HepG2 (cell line): ENCODE measurements around the gene RABL2B. TPM values are rescaled to one million over a fixed set of nuclear protein-coding genes. Genes with fewer than 3 reads are reported as not detected.

Source experiments
- ARID4A ChIP-seq: sonication (generic); formaldehyde crosslinking; IDR thresholded peaks from 2 replicates; pipeline ENCODE4 v1.5.0; 2020; ENCODE audit warnings: mild to moderate bottlenecking, missing genetic modification reagents, borderline replicate concordance
- ARID5B ChIP-seq: IDR thresholded peaks from 2 replicates; pipeline ENCODE4 v1.4.0; 2020; ENCODE audit warnings: mild to moderate bottlenecking, missing genetic modification reagents
- CBX5 ChIP-seq: sonication (generic); formaldehyde crosslinking; IDR thresholded peaks from 2 replicates; pipeline ENCODE4 v1.4.0; 2020; ENCODE audit warnings: missing genetic modification reagents, borderline replicate concordance
- KAT7 ChIP-seq: IDR thresholded peaks from 2 replicates; pipeline ENCODE4 v1.6.1; 2018; ENCODE audit warnings: borderline replicate concordance, missing compliant biosample characterization
- MAX ChIP-seq: IDR thresholded peaks from 2 replicates; pipeline ENCODE4 v1.6.1; 2012; ENCODE audit warnings: inconsistent platforms
- MED1 ChIP-seq: sonication (generic); formaldehyde crosslinking; IDR thresholded peaks from 2 replicates; pipeline ENCODE4 v1.4.0; 2020; ENCODE audit warnings: missing genetic modification reagents
- PAXIP1 ChIP-seq: sonication (generic); formaldehyde crosslinking; conservative IDR thresholded peaks from 2 replicates; pipeline ENCODE4 v1.4.0; 2020; ENCODE audit warnings: mild to moderate bottlenecking, missing genetic modification reagents, moderate library complexity
- PHF21A ChIP-seq: sonication (generic); formaldehyde crosslinking; IDR thresholded peaks from 2 replicates; pipeline ENCODE4 v1.5.0; 2020; ENCODE audit warnings: mild to moderate bottlenecking, missing genetic modification reagents
- SALL1 ChIP-seq: sonication (generic); formaldehyde crosslinking; IDR thresholded peaks from 2 replicates; pipeline ENCODE4 v1.8.0; 2022; ENCODE audit warnings: mild to moderate bottlenecking, missing genetic modification reagents
- SAP130 ChIP-seq: IDR thresholded peaks from 2 replicates; pipeline ENCODE4 v1.6.1; 2016; ENCODE audit warnings: low read depth
- STAG1 ChIP-seq: sonication (generic); formaldehyde crosslinking; IDR thresholded peaks from 2 replicates; pipeline ENCODE4 v1.4.0; 2020; ENCODE audit warnings: missing genetic modification reagents
- YEATS4 ChIP-seq: sonication (generic); formaldehyde crosslinking; IDR thresholded peaks from 2 replicates; pipeline ENCODE4 v1.4.0; 2020; ENCODE audit warnings: missing genetic modification reagents, borderline replicate concordance
- ZNF274 ChIP-seq: sonication (generic); formaldehyde crosslinking; IDR thresholded peaks from 2 replicates; pipeline ENCODE4 v1.5.1; 2020; ENCODE audit warnings: mild to moderate bottlenecking, missing genetic modification reagents
- ZNF574 ChIP-seq: sonication (generic); formaldehyde crosslinking; IDR thresholded peaks from 2 replicates; pipeline ENCODE4 v1.4.0; 2020; ENCODE audit warnings: missing genetic modification reagents
- polyA plus RNA-seq, 8 experiments: library from polyadenylated mRNA; depleted of rRNA in 3 of 8; stranded (reverse) in 7 of 8; unstranded in 1 of 8; fragments of >200 nt; fragmentation: Illumina TruSeq in 4 of 8; extraction: Trizol in 4 of 8; gene quantifications; 2 replicates each; pipeline versions ENCODE4 v1.2.1 to v1.2.3, GENCODE V29; 2011 to 2016; ENCODE audit warnings: low read depth in 4 of 8, missing spikeins in 1 of 8, mixed read lengths in 1 of 8; ENCODE audit not compliant: insufficient read depth in 1 of 8
- total RNA-seq, 5 experiments: library from RNA; depleted of rRNA; stranded (reverse); fragments of >200 nt; fragmentation: Illumina TruSeq; extraction: Trizol; gene quantifications; 2 replicates each; pipeline ENCODE4 v1.2.3, GENCODE V29; 2016; ENCODE audit warnings: low read depth in 1 of 5

Gene RABL2B
- total and polyA plus RNA-seq, 2 of the 13 experiments (the other 11 are each of a cell fraction or from before 2014, with no cell fraction given), result 8.0 to 27.9 TPM

GRCh38 chr22:50756949-50757491 is 26.4 kb downstream of the RABL2B start (continued):
- TF ChIP-seq PAXIP1 (CRISPR knock-in tag) (peak; percentile 34; the same call in 1 of the 2 replicates), ARID4A (CRISPR knock-in tag) (peak; percentile 21; the same call in 1 of the 2 replicates), ARID5B (CRISPR knock-in tag) (peak; percentile 38; the same call in 1 of the 2 replicates), CBX5 (CRISPR knock-in tag) (peak; percentile 12; the same call in 1 of the 2 replicates), MAX (peak; percentile 25; the same call in 1 of the 2 replicates), ZNF574 (peak; percentile 39), YEATS4 (peak; percentile 37; the same call in 1 of the 2 replicates), SAP130 (CRISPR knock-in tag) (0 out of 2 replicates have a peak, but pooled peaks have one; percentile 40), STAG1 (peak; percentile 30; the same call in 1 of the 2 replicates), ZNF274 (CRISPR knock-in tag) (0 out of 2 replicates have a peak, but pooled peaks have one; percentile 31), MED1 (CRISPR knock-in tag) (peak; percentile 36), SALL1 (CRISPR knock-in tag) (peak; percentile 61; the same call in 1 of the 2 replicates), PHF21A (peak; percentile 61; the same call in 1 of the 2 replicates), KAT7 (CRISPR knock-in tag) (0 out of 2 replicates have a peak, but pooled peaks have one; percentile 27)
